AG04449 (cell line): ENCODE measurements around the gene SH2D3C.

Experiments used
- CTCF ChIA-PET: fragments of 350-600 bp; formaldehyde crosslinking; extraction: SDS; loops from one replicate; lab custom pipeline; 2021; ENCODE audit warnings: antibody characterized with exemption; lab: Yijun Ruan, JAX
- POLR2A ChIA-PET: fragments of 400-600, 350-600 bp; formaldehyde crosslinking; extraction: SDS; loops from one replicate; lab custom pipeline; 2020; ENCODE audit warnings: antibody characterized with exemption, inconsistent platforms; lab: Yijun Ruan, JAX
- DNase-seq: peaks from one replicate; pipeline ENCODE4 v3.0.0-alpha.2; 2010; ENCODE audit warnings: low read depth, low spot score
- H3K4me3 ChIP-seq: 2 replicates; pipeline ENCODE4 v1.5.1; 2011; ENCODE audit warnings: low read depth, mild to moderate bottlenecking, control low read depth, low read length
- CTCF ChIP-seq: IDR thresholded peaks from one replicate; pipeline ENCODE4 v1.5.1; 2011; ENCODE audit warnings: mild to moderate bottlenecking, moderate library complexity, low read length, control low read depth, inconsistent platforms; ENCODE audit not compliant: insufficient read depth; ENCODE audit errors: missing control alignments

The SH2D3C gene

DNA sequence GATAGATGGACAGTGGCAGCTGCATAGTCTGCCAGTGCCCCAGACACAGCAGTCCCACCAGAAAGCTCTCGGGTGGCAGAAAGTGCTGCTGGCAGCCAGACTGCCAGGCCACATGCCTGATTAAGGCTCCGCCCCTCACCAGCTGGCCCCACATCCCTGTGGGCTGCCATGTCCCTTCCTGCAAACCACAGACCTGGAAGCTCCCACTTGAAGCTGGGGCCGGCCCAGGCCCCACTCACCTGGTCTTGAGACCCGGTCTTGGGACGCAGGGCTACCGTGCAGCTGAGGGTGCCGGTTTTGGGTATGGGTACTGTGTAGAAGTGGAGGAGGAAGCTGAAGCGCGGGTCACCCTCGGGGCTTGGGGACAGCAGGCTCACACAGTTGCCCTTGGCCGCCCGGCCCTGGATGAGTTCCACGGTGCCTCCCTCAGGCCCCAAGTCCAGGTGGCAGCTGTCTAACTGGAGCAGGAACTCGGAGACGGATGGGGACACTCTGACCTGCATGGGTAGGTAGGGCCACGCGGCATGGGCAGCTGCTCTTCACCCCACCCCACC lies 39.5 kb upstream of the SH2D3C start:
- no peak for DNase-seq
- no peak overlapping the region for H3K4me3 ChIP-seq
- ChIA-PET POLR2A (interaction anchor here (1.0 kb wide), 1 partner anchor 10 kb away, joined by 3 read pairs; no protein-coding TSS in a partner anchor), CTCF (interaction anchor here (0.9 to 1.4 kb wide), 5 partner anchors 8 to 300 kb away, joined by 3 to 6 read pairs (median 3); no protein-coding TSS in a partner anchor)
- TF ChIP-seq CTCF, result no peak

DNA sequence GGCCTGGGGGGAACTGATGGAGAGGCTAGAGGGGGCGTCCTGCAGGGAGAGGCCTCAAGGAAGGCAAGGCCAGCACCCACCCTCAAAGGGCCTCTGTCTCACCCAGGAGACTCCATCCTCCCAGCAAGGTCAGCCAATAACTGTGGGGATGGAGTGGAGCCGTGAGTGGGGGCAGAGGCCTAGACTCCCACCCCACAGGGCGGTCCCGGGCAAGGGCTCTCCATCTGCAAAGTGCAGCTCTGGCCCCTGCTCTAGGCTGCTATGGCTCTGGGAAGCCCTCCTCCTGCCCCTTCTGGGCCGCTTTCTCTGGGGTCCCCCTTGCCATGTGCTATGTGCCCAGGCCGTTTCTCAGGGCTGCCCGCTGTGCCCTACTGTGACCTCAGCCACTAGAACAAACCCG lies 38.3 kb upstream of the SH2D3C start:
- no peak for TF ChIP-seq CTCF
- no peak overlapping the region for H3K4me3 ChIP-seq
- DNase-seq, result no peak
- ChIA-PET CTCF (interaction anchor here (1.0 to 1.4 kb wide), 4 partner anchors 9 to 55 kb away, joined by 3 to 6 read pairs (median 4); no protein-coding TSS in a partner anchor), POLR2A (no interaction called here)

DNA sequence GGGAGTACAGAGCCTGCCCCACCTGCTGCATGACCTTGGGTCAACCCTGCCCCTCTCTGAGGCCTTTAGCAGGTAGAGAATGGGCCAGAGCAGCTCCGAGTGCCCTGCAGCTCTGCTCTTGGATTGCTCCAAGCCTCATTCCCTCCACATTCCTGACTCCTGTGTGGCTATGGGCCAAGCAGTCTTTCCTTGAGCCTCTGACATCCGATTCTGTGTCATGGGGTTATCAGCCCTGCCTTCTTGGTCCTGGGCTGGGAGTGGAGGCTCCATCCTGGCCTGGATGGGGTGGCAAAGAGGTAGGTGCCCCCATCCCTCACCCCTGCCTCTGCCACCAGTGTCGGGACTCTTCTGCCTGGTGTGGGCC lies 37.9 kb upstream of the SH2D3C start:
- POLR2A ChIA-PET, result no interaction called here
- H3K4me3 ChIP-seq, result no peak overlapping the region
- CTCF ChIA-PET, result interaction anchor here (1.4 kb wide), 1 partner anchor 11 kb away, joined by 6 read pairs; no protein-coding TSS in a partner anchor
- DNase-seq, result no peak
- TF ChIP-seq CTCF, result no peak

GRCh38 chr9:127815512-127816361 lies 37.3 kb upstream of the SH2D3C start:
- TF ChIP-seq CTCF, result no peak
- DNase-seq, result no peak
- H3K4me3 ChIP-seq, result no peak overlapping the region
- ChIA-PET POLR2A (interaction anchor here (0.7 to 1.8 kb wide), 2 partner anchors 12 to 54 kb away, joined by 3 to 5 read pairs; no protein-coding TSS in a partner anchor), CTCF (interaction anchor here (1.4 kb wide), 1 partner anchor 9 kb away, joined by 5 read pairs; no protein-coding TSS in a partner anchor)

DNA sequence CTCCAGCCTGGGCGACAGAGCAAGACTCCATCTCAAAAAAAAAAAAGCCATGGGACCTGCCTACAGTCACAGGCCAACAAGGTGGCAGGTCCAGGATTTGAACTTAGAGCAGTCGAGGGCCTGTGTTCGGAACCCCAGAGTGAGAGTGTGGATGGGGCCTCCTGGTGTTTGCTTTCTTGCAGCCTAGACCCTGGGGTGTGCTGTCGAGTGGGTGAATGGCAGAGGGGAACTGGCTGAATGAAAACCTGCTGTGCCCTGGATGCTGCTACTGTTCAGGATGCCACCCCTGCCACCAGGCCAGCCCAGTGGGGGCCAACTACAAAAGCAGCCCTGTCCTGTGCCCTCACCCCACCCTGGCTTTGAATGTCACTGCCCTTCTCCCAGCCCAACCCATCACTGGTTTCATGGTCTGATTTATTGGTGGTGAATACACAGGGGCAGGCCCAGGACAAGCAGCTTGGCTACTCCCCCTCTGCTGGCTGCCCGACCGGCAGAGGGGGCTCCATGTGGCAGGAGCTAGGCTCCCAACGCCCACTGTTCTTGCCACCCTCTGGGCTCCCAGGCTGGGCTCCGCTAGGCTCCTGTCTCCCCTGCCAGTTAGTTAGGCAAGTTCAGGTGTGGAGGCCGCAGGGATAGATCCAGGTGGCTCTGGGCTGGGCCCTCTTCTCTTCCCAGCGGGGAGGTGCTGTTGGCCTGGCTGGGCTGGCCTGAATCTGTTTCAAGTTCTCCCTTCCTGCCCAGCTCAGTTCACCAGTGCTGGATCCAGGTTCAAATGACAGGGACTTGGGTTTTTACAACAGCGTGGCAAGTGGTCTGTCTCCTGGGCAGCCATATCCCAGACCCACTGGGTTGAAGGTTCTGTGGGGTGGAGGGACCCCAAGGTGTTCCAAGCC lies 36.4 kb upstream of the SH2D3C start:
- no peak for DNase-seq
- no peak overlapping the region for H3K4me3 ChIP-seq
- ChIA-PET CTCF (interaction anchor here (0.6 to 1.4 kb wide), 2 partner anchors 10 to 57 kb away, joined by 3 to 5 read pairs; no protein-coding TSS in a partner anchor), POLR2A (interaction anchor here (0.7 to 1.8 kb wide), 3 partner anchors 11 to 55 kb away, joined by 3 to 5 read pairs (median 3); no protein-coding TSS in a partner anchor)
- no peak for TF ChIP-seq CTCF
